Ishikawa (cell line): ENCODE data around the gene PER2.
A peak's percentile ranks its signal among the peaks of the same experiment; 100 is the strongest.

Experiments
- CEBPB ChIP-seq: IDR thresholded peaks from 2 replicates; pipeline ENCODE4 v1.6.1; 2012
- CREB1 ChIP-seq: IDR thresholded peaks from 2 replicates; pipeline ENCODE4 v1.6.1; 2012; ENCODE audit warnings: low read depth
- EGR1 ChIP-seq: IDR thresholded peaks from 2 replicates; pipeline ENCODE4 v1.6.1; 2012
- EP300 ChIP-seq: IDR thresholded peaks from 2 replicates; pipeline ENCODE4 v1.6.1; 2012; ENCODE audit warnings: borderline replicate concordance
- FOXM1 ChIP-seq: IDR thresholded peaks from 2 replicates; pipeline ENCODE4 v1.6.1; 2012; ENCODE audit warnings: low read depth, borderline replicate concordance
- NFIC ChIP-seq: IDR thresholded peaks from 2 replicates; pipeline ENCODE4 v1.6.1; 2012
- RAD21 ChIP-seq: IDR thresholded peaks from 2 replicates; pipeline ENCODE4 v1.6.1; 2012; ENCODE audit warnings: low read depth
- TAF1 ChIP-seq: IDR thresholded peaks from 2 replicates; pipeline ENCODE4 v1.6.1; 2012; ENCODE audit warnings: low read depth, mild to moderate bottlenecking
- TCF12 ChIP-seq: IDR thresholded peaks from 2 replicates; pipeline ENCODE4 v1.6.1; 2012; ENCODE audit warnings: low read depth
- TEAD4 ChIP-seq: IDR thresholded peaks from 2 replicates; pipeline ENCODE4 v1.6.1; 2012
- YY1 ChIP-seq: IDR thresholded peaks from 2 replicates; pipeline ENCODE4 v1.6.1; 2012; ENCODE audit warnings: low read depth
- ZBTB7A ChIP-seq: IDR thresholded peaks from 2 replicates; pipeline ENCODE4 v1.6.1; 2012; ENCODE audit warnings: low read depth
- TF ChIP-seq, protein P1 (sequence below): IDR thresholded peaks from 2 replicates; pipeline ENCODE4 v1.6.1; 2012; ENCODE audit warnings: low read depth, mild to moderate bottlenecking
- TF ChIP-seq, protein P2 (sequence below): IDR thresholded peaks from 2 replicates; pipeline ENCODE4 v1.6.1; 2012
- TF ChIP-seq, protein P3 (sequence below): IDR thresholded peaks from 2 replicates; pipeline ENCODE4 v1.6.1; 2012

PER2 gene

DNA sequence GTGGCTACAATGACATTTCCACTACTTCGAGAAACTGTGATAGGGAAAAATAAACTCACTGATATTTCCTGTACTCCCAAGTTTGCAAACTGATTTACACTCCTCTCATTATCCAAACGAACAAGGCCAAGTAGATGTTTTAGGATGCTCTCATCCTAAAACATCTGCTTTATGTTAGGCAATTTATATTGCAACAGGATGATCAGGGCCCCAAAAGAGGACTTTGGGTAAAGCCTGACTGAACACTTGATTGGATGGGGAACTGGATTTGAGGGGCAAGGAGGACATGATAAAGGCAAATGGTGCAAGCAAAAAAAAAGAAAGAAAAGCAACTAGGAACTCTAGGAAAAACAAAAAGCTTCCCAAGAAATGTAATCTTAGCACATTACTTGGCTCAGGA is 46.4 kb downstream of the PER2 start:
- TF ChIP-seq TEAD4 (no peak), TAF1 (no peak), CREB1 (no peak), NFIC (no peak), FOXM1 (no peak), EP300 (no peak), RAD21 (no peak), CEBPB (no peak), TCF12 (no peak), EGR1 (no peak), ZBTB7A (no peak), YY1 (no peak)
- TF ChIP-seq, protein P1, sequence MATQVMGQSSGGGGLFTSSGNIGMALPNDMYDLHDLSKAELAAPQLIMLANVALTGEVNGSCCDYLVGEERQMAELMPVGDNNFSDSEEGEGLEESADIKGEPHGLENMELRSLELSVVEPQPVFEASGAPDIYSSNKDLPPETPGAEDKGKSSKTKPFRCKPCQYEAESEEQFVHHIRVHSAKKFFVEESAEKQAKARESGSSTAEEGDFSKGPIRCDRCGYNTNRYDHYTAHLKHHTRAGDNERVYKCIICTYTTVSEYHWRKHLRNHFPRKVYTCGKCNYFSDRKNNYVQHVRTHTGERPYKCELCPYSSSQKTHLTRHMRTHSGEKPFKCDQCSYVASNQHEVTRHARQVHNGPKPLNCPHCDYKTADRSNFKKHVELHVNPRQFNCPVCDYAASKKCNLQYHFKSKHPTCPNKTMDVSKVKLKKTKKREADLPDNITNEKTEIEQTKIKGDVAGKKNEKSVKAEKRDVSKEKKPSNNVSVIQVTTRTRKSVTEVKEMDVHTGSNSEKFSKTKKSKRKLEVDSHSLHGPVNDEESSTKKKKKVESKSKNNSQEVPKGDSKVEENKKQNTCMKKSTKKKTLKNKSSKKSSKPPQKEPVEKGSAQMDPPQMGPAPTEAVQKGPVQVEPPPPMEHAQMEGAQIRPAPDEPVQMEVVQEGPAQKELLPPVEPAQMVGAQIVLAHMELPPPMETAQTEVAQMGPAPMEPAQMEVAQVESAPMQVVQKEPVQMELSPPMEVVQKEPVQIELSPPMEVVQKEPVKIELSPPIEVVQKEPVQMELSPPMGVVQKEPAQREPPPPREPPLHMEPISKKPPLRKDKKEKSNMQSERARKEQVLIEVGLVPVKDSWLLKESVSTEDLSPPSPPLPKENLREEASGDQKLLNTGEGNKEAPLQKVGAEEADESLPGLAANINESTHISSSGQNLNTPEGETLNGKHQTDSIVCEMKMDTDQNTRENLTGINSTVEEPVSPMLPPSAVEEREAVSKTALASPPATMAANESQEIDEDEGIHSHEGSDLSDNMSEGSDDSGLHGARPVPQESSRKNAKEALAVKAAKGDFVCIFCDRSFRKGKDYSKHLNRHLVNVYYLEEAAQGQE: no peak
- TF ChIP-seq, protein P2, sequence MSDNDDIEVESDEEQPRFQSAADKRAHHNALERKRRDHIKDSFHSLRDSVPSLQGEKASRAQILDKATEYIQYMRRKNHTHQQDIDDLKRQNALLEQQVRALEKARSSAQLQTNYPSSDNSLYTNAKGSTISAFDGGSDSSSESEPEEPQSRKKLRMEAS: no peak
- TF ChIP-seq, protein P3, sequence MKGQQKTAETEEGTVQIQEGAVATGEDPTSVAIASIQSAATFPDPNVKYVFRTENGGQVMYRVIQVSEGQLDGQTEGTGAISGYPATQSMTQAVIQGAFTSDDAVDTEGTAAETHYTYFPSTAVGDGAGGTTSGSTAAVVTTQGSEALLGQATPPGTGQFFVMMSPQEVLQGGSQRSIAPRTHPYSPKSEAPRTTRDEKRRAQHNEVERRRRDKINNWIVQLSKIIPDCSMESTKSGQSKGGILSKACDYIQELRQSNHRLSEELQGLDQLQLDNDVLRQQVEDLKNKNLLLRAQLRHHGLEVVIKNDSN: no peak

DNA sequence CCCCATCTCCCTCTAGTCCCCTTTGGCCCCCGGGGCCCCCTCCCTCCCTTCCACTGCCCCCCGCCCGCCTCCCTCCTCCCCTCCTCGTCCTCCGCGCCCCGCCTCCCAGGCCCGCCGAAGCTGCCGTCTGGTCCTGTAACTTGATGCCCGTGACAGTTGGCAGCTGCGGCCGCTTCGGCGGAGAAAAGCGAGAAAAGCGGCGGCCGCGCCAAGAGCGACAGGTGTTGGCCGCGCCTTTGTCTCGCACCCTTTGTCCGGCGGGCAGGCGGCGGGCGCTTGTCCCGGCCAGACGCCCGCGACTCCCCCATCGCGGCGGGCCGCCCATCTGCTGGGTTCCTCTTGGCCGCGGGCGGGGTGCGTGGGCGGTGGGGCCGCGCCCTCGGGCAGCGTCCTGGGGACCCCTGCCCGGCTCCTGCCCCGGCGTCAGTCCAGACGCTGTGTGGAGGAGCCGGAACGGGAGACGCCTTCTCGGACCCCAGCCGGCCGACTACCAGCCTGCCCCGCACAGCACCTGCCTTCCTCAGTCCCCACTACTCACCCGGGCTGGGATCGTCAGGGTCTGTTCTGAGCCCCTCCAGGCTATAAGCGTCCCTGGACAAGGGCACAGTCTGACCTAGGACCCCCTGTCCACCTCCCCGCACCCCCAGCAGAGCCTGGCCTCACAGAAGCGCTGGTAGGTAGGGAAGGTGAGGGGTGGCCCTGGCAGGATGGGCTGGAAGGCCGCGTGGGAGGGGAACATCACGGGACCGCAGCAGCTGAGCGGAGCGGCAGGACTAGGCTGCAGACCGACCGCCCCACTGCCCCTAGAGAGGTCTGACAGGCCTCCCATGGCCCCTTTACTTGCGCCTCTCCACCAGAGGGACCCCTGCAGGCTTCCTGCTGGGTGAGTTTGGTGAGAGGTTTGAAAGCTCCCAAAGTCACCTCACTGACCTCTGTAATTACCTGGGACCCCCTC is 47.4 kb downstream of the PER2 start:
- TF ChIP-seq EGR1: peak; percentile 79
- TF ChIP-seq, protein P2: peak; percentile 71; the same call in 1 of the 2 replicates
- TF ChIP-seq TCF12: peak; percentile 54; the same call in 1 of the 2 replicates
- TF ChIP-seq, protein P1: no peak

DNA sequence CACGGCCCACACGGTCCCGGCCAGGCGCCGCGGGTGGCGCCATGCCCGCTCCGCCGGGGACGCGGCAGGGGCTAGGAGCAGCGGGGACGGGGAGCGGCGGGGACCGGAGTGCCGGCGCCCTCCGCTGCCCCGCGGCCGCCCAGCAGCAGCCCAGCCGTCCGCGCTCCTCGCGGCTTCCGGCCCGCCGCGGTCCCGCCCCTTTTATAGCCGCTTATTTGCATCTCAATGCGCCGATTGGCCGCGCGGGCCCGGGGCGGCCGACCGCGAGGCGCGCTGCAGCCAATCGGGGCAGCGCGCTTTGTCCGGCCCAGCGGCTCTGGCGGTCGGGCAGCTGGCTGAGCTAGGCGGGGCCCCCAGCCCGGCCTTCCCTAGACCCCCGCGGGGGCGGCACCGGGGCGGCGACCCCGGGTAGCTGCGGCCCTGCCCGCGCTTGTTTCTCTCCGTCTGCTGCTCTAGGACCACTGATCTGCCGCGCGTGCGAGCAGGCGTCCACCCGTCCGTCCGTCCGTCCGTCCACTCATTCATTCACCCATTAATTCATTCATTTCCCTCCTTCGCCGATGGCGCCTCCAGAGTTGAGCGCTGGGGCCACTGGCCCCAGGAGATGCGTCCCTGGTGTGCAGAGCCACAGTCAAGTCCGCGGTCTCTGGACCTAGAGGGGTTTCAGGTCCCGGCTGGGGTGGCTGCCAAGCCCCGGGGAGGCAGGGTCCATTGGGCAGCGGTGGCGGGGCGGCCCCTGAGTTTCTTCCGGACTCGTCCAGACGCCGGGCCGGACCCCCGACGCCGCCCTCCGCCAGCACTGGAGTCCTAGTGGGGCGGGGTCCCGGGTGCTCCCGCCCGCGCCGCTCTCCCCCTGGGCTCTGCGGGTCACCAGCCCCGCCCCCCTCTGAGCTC is 48.3 kb downstream of the PER2 start, which contains the start of gene HES6:
Gene HES6, minus strand, starts transcription at position 176 of the 894 bp plus-strand sequence. Its CDS starts 133 bp downstream, at position 43.
- TF ChIP-seq YY1: peak; percentile 62; the same call in 1 of the 2 replicates
- no peak; the same call in 1 of the 2 replicates for TF ChIP-seq NFIC
- TF ChIP-seq, protein P2: 0 out of 2 replicates have a peak, but pooled peaks have one; percentile 45
- no peak for TF ChIP-seq EP300
- TF ChIP-seq TAF1: peak; percentile 61
- TF ChIP-seq FOXM1: no peak
- peak; percentile 99 for TF ChIP-seq ZBTB7A
- no peak for TF ChIP-seq CEBPB
- TF ChIP-seq EGR1: peak; percentile 42; the same call in 1 of the 2 replicates

DNA sequence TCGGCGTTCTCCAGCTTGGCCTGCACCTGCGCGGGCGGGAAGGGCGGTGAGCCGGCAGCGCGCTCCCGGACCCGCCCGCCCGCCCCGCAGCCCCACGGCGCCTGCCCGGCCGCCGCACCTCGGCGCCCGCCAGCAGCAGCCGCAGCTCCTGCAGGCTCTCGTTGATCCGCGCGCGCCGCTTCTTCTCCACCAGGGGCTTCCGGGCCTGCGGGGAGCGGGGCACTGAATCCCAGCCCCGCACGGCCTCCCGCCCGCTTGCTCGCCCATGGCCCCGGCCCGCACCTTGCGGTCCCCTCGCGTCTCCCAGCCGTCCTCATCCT is 48.9 kb downstream of the PER2 start:
- TF ChIP-seq, protein P2: no peak
- TF ChIP-seq YY1 (no peak), TEAD4 (no peak), CREB1 (no peak)

DNA sequence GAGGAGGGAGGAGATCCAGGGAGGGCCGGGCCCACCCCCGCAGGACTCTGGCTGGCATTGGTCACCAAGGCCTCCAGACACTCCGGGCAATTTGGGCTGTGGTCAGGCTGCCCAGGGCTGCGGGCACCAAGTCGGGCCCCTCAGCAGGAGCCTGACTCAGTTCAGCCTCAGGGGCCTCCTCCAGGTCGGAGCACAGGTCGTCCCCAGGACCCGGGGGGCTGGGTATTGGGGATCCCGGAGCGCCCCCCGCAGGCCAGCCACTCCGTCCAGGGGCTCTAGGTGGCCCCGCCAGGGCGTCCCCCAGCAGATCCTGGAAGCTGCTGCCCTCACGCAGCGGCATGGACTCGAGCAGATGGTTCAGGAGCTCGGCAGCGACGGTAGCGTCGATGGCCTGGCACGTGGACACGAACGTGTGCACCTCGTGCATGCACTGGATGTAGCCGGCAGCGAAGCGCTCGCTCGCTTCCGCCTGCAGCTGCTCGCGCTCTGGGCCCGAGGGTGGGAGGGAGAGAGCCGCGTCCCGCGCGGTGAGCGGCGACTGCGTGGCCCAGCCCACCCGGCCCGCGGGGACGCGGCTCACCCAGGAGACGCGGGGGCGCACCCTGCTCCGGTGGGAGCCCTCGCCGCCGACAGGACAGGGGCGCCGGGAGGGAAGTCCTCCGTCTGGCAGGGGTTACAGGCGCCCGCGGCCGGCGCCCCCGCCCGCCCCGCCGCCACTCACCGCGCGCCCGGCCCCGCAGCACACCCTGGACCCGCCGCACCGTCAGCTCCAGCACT is 49.5 kb downstream of the PER2 start:
- TF ChIP-seq, protein P3: 0 out of 2 replicates have a peak, but pooled peaks have one; percentile 37
- TF ChIP-seq, protein P2: peak; percentile 99
- TF ChIP-seq TCF12: no peak; the same call in 1 of the 2 replicates
- TF ChIP-seq, protein P1: no peak
- TF ChIP-seq EGR1: no peak
- 0 out of 2 replicates have a peak, but pooled peaks have one; percentile 29 for TF ChIP-seq ZBTB7A
- no peak for TF ChIP-seq CEBPB
- TF ChIP-seq CREB1: no peak
